OCI-LY3 (cell line): ENCODE data around the gene TOM1.
A peak's percentile ranks its signal among the peaks of the same experiment; 100 is the strongest.

Source experiments
- H2AFZ ChIP-seq: fragments of 200-600, 300-600 bp; shearing (Covaris generic); 2 replicates; pipeline ENCODE4 v1.6.0; 2014; ENCODE audit warnings: antibody characterized with exemption, low read depth, low read length
- H3K27ac ChIP-seq: fragments of 200-600, 300-600 bp; sonication (generic); 2 replicates; pipeline ENCODE4 v1.5.1; 2014; ENCODE audit warnings: mild to moderate bottlenecking, low read length, moderate library complexity, mixed read lengths
- H3K27me3 ChIP-seq: fragments of 200-600, 300-600 bp; sonication (generic); 2 replicates; pipeline ENCODE4 v1.6.1; 2014; ENCODE audit warnings: low read depth, low read length, mixed read lengths
- H3K36me3 ChIP-seq: fragments of 200-600, 300-600 bp; sonication (generic); replicated peaks from 2 replicates; pipeline ENCODE3; 2014; ENCODE audit warnings: low read depth, low read length, mixed read lengths
- H3K4me1 ChIP-seq: fragments of 300-600, 200-600 bp; sonication (generic); 2 replicates; pipeline ENCODE4 v1.6.1; 2014; ENCODE audit warnings: low read length, mixed read lengths
- H3K4me2 ChIP-seq: fragments of 200-600, 300-600 bp; sonication (generic); 2 replicates; pipeline ENCODE4 v1.6.1; 2014; ENCODE audit warnings: low read length, mixed read lengths
- H3K4me3 ChIP-seq: fragments of 300-600, 200-600 bp; sonication (generic); 2 replicates; pipeline ENCODE4 v1.5.1; 2014; ENCODE audit warnings: antibody characterized with exemption, mild to moderate bottlenecking, low read length, moderate library complexity
- H3K79me2 ChIP-seq: fragments of 300-600, 200-600 bp; shearing (Covaris generic); 2 replicates; pipeline ENCODE4 v1.6.1; 2014; ENCODE audit warnings: mild to moderate bottlenecking, low read length, mixed read lengths
- H3K9ac ChIP-seq: fragments of 300-600, 200-600 bp; shearing (Covaris generic); 2 replicates; pipeline ENCODE4 v1.6.0; 2014; ENCODE audit warnings: mild to moderate bottlenecking, low read length, moderate library complexity
- H3K9me3 ChIP-seq: fragments of 200-600, 300-600 bp; shearing (Covaris generic); 2 replicates; pipeline ENCODE4 v1.6.1; 2014; ENCODE audit warnings: low read length, mixed read lengths; ENCODE audit not compliant: insufficient read depth
- H4K20me1 ChIP-seq: fragments of 200-600, 300-600 bp; sonication (generic); 2 replicates; pipeline ENCODE4 v1.6.1; 2016; ENCODE audit warnings: low read length, mixed read lengths; ENCODE audit not compliant: insufficient read depth
- EZH2phosphoT487 ChIP-seq: fragments of 200-600 bp; shearing (Covaris generic); IDR thresholded peaks from 2 replicates; pipeline ENCODE4 v1.6.1; 2018; ENCODE audit warnings: antibody characterized with exemption, mixed run types, low read depth
- TF ChIP-seq, protein P1 (sequence below): fragments of 200-600, 300-600 bp; sonication (generic); IDR thresholded peaks from 2 replicates; pipeline ENCODE4 v1.5.1; 2014; ENCODE audit warnings: antibody characterized with exemption, low read length, low read depth

TOM1 gene

DNA sequence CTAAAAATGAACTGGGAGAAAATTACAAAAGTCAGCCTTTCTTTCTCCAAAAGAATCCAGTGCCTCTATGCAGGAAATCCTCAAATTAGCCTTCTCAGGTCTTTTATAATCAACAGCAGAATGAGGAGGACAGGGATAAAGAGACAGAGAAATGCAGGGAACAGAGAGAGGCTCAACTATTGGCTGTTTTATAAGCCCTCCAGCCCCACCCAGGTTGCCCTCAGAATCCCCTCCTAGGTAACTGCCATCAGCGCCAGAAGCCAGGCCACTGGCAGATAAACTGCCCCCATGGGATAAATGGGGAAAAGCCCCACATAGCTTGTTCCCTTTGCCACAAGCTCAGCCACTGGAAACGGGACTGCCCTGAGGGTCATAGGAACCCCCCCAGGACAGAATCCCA lies 70.3 kb downstream of the TOM1 start:
- 0 out of 2 replicates have a peak overlapping the region, but pooled peaks have one; percentile 0 for H3K27ac ChIP-seq
- H3K4me3 ChIP-seq, result no peak overlapping the region
- peak overlapping the region; percentile 9; the same call in 1 of the 2 replicates for H3K9ac ChIP-seq
- TF ChIP-seq, protein P1, sequence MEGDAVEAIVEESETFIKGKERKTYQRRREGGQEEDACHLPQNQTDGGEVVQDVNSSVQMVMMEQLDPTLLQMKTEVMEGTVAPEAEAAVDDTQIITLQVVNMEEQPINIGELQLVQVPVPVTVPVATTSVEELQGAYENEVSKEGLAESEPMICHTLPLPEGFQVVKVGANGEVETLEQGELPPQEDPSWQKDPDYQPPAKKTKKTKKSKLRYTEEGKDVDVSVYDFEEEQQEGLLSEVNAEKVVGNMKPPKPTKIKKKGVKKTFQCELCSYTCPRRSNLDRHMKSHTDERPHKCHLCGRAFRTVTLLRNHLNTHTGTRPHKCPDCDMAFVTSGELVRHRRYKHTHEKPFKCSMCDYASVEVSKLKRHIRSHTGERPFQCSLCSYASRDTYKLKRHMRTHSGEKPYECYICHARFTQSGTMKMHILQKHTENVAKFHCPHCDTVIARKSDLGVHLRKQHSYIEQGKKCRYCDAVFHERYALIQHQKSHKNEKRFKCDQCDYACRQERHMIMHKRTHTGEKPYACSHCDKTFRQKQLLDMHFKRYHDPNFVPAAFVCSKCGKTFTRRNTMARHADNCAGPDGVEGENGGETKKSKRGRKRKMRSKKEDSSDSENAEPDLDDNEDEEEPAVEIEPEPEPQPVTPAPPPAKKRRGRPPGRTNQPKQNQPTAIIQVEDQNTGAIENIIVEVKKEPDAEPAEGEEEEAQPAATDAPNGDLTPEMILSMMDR, result no peak
- TF ChIP-seq EZH2phosphoT487, result no peak
- H3K79me2 ChIP-seq, result no peaks in the 10 kb centered on the region
- no peak overlapping the region for H2AFZ ChIP-seq
- H3K9me3 ChIP-seq, result no peaks in the 10 kb centered on the region
- peaks cover 65% of the 10 kb centered on the region for H3K4me1 ChIP-seq
- no peaks in the 10 kb centered on the region for H3K36me3 ChIP-seq
- H3K27me3 ChIP-seq, result no peaks in the 10 kb centered on the region
- H4K20me1 ChIP-seq, result no peaks in the 10 kb centered on the region
- H3K4me2 ChIP-seq, result peak overlapping the region; percentile 19; the same call in 1 of the 2 replicates

DNA sequence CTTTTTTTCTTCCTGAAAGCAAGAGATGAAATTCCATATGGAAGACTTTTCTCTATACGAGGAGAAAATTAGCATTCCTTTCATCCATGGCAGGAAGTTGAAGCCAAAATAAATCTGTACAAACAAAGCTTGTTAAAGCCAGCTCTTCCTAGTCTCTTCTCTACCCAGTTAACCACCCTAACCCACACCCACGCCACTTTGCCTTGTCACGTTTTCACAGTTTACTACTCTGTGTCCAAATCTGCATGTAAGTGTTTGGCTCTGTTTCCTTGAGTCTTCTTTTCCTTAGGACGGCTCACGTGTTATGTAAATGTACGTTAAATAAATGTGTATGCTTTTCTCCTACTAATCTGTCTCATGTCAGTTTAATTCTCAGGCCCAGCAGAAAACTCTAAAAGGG lies 74.1 kb downstream of the TOM1 start:
- H3K4me3 ChIP-seq, result no peak overlapping the region
- no peaks in the 10 kb centered on the region for H3K27me3 ChIP-seq
- H3K4me1 ChIP-seq, result peaks cover 70% of the 10 kb centered on the region
- H3K4me2 ChIP-seq, result no peak overlapping the region
- H3K79me2 ChIP-seq, result no peaks in the 10 kb centered on the region
- H2AFZ ChIP-seq, result no peak overlapping the region
- H3K27ac ChIP-seq, result no peak overlapping the region
- no peak for TF ChIP-seq EZH2phosphoT487
- TF ChIP-seq, protein P1, result no peak
- no peaks in the 10 kb centered on the region for H3K9me3 ChIP-seq
- no peak overlapping the region for H3K9ac ChIP-seq
- H4K20me1 ChIP-seq, result no peaks in the 10 kb centered on the region
- H3K36me3 ChIP-seq, result no peaks in the 10 kb centered on the region

DNA sequence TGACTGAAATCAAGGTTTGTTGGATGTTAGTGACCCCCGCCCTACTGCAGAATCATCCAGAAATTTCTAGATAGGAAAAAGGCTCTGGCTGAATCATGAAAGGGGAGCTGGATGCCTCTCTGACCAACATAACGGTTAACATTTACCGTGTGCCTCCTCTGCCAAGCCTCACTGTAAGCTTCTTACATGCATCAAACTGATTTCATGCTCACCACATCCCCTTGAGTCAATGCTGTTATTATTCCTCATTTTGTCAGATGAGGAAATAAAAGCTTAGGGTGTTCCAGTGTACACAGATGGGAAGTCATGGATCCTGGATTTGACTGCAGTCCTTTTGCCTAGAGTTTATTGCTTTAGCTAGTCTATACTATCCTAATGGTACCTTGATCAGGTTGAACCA lies 75.3 kb downstream of the TOM1 start:
- no peak overlapping the region for H3K27ac ChIP-seq
- H2AFZ ChIP-seq, result no peak overlapping the region
- TF ChIP-seq, protein P1, result no peak
- TF ChIP-seq EZH2phosphoT487, result no peak
- no peak overlapping the region for H3K9ac ChIP-seq
- H3K9me3 ChIP-seq, result no peaks in the 10 kb centered on the region
- no peak overlapping the region for H3K4me3 ChIP-seq
- no peak overlapping the region for H3K4me2 ChIP-seq
- H3K79me2 ChIP-seq, result no peaks in the 10 kb centered on the region
- no peaks in the 10 kb centered on the region for H3K27me3 ChIP-seq
- H4K20me1 ChIP-seq, result no peaks in the 10 kb centered on the region
- H3K36me3 ChIP-seq, result no peaks in the 10 kb centered on the region
- H3K4me1 ChIP-seq, result peaks cover 60% of the 10 kb centered on the region

DNA sequence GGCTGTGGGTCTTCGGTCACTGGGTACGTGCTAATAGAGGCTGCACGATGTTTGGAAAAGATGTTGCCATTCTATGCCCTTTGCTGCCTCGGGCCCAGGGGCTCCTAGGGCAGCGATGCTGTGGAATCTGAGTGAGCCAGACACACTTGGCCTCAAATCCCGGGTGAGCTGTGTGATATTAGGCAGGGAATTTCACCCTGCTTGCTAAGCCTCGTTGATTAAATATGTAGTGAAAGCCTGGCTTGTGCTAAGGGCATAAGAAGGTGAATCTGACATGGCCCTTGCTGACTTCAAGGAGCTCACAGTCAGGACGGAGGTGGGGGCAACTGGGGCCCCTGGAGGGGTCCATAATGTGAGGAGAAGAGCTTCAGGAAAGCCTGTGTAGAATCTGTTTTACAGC lies 75.8 kb downstream of the TOM1 start:
- H3K4me2 ChIP-seq, result 0 out of 2 replicates have a peak overlapping the region, but pooled peaks have one; percentile 81
- H4K20me1 ChIP-seq, result no peaks in the 10 kb centered on the region
- no peak overlapping the region; the same call in 1 of the 2 replicates for H3K9ac ChIP-seq
- H3K9me3 ChIP-seq, result no peaks in the 10 kb centered on the region
- no peak overlapping the region for H3K4me3 ChIP-seq
- H2AFZ ChIP-seq, result no peak overlapping the region
- H3K79me2 ChIP-seq, result no peaks in the 10 kb centered on the region
- H3K27ac ChIP-seq, result peak overlapping the region; percentile 86
- H3K4me1 ChIP-seq, result peaks cover 60% of the 10 kb centered on the region
- H3K36me3 ChIP-seq, result no peaks in the 10 kb centered on the region
- H3K27me3 ChIP-seq, result no peaks in the 10 kb centered on the region
- TF ChIP-seq, protein P1, result no peak
